ENCODE measurements around the gene NUP160. TPM values are rescaled to one million over a fixed set of nuclear protein-coding genes. Genes with fewer than 3 reads are reported as not detected.
"Not testable (repeated sequence)": the region's sequence is repeated elsewhere in the genome, so short reads cannot be mapped to it uniquely, and the experiment has no call there.

Gene NUP160
- total RNA-seq, 1 donor from 2014 or later: 42.8 TPM

DNA sequence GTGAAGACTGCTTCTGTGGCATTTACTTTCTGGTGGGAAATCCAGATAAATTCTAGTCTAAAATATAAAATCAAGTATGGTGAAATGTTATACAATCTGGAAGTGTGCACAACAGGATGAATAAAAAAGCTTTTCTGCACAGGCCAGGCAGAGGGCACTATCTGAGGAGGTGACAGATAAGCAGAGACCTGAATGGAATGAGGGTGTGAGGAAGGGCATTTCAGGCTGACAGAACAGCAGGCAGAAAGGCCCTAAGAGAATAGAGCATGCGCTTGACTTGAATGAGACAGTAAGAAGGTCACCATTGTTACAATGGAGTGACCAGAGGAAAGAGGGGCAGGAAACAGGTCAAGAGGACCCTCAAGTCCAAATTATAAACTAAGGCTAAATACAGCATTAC is 47.4 kb downstream of the NUP160 start:
- Histone ChIP-seq H3K27me3 (ENCODE audit: control insufficient read depth in 3 of 3, insufficient read depth in 3 of 3, low read length in 3 of 3) (no peaks in the 10 kb centered on the region), H3K4me3 (ENCODE audit: low read length in 3 of 3) (no peak overlapping the region), H3K4me1 (ENCODE audit: control insufficient read depth in 3 of 3, insufficient read depth in 3 of 3, low read length in 3 of 3) (peaks cover 0 to 3% (median 0%) of the 10 kb centered on the region in 3 donors), H3K9ac (ENCODE audit: low read depth in 1 of 3, low read length in 3 of 3) (no peak overlapping the region), H3K36me3 (ENCODE audit: control insufficient read depth in 3 of 3, insufficient read depth in 3 of 3, low read length in 3 of 3) (peaks cover 39 to 62% (median 51%) of the 10 kb centered on the region in 3 donors), H3K27ac (ENCODE audit: low read depth, low read length) (no peak overlapping the region), H3K9me3 (ENCODE audit: control insufficient read depth in 3 of 3, low read length in 3 of 3) (no peaks in the 10 kb centered on the region)

DNA sequence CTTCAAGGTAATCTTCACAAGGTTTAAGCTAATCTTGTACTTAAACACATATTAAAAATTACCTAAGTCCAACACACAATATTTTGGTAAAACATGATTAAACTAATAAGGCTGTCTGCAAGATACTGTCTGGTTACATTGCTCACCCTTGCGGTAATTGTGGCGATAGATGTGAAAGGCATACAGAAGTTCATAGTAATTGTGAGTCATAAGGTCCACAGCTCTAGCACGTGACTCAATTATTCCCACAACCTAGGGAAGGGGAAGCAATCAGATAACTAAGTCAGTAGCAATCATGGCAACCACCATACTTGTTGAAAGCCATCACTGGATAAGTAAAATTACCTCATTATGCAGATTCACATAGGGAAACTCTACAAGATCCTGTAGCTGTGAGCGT is 50.5 kb downstream of the NUP160 start:
- Histone ChIP-seq H3K4me1 (ENCODE audit: control insufficient read depth in 3 of 3, insufficient read depth in 3 of 3, low read length in 3 of 3) (peaks cover 0 to 3% (median 1%) of the 10 kb centered on the region in 3 donors), H3K4me3 (ENCODE audit: low read length in 3 of 3) (no peak overlapping the region), H3K27ac (ENCODE audit: low read depth, low read length) (no peak overlapping the region), H3K27me3 (ENCODE audit: control insufficient read depth in 3 of 3, insufficient read depth in 3 of 3, low read length in 3 of 3) (no peaks in the 10 kb centered on the region), H3K36me3 (ENCODE audit: control insufficient read depth in 3 of 3, insufficient read depth in 3 of 3, low read length in 3 of 3) (peaks cover 38 to 56% (median 47%) of the 10 kb centered on the region in 3 donors), H3K9ac (ENCODE audit: low read depth in 1 of 3, low read length in 3 of 3) (no peak overlapping the region), H3K9me3 (ENCODE audit: control insufficient read depth in 3 of 3, low read length in 3 of 3) (no peaks in the 10 kb centered on the region)

DNA sequence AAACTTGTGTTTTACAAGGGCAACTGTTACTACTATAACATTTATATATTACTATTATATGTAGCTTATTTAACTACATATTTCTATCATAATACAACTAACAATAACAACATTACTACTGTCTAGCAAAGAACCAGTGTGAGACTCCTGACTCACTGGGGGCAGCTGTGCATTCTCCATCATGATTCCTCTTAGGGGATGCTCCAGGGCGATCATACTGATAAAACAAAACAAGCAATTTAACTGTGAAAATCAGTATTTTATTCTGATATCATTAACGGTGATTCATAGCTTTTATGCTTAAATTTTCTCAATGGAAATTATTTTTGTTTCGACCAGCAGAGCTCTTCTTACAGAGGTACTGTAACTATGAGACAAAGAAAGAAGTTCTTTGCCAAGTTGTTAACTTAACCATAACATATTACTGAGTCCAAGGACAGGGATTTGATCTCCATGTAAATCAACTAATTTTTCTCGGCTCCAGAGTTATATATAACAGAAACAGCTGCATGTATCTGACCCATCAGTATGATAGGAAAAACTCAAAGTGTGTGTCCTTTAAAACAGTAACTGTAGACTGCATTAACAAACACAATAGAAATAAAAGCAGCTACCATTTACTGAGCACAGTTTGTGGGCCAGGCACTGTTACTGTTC is 56.2 kb downstream of the NUP160 start:
- H3K27me3 ChIP-seq (ENCODE audit: control insufficient read depth in 3 of 3, insufficient read depth in 3 of 3, low read length in 3 of 3): no peaks in the 10 kb centered on the region
- H3K9me3 ChIP-seq (ENCODE audit: control insufficient read depth in 3 of 3, low read length in 3 of 3): no peaks in the 10 kb centered on the region
- H3K36me3 ChIP-seq (ENCODE audit: control insufficient read depth in 3 of 3, insufficient read depth in 3 of 3, low read length in 3 of 3): peaks cover 7 to 32% (median 22%) of the 10 kb centered on the region in 3 donors
- H3K9ac ChIP-seq (ENCODE audit: low read depth in 1 of 3, low read length in 3 of 3): peak overlapping the region in 1 of 3 donors; percentile 23
- H3K27ac ChIP-seq (ENCODE audit: low read depth, low read length): peak overlapping the region; percentile 48
- H3K4me1 ChIP-seq (ENCODE audit: control insufficient read depth in 3 of 3, insufficient read depth in 3 of 3, low read length in 3 of 3): peaks cover 0 to 13% (median 11%) of the 10 kb centered on the region in 3 donors
- H3K4me3 ChIP-seq (ENCODE audit: low read length in 3 of 3): no peak overlapping the region

DNA sequence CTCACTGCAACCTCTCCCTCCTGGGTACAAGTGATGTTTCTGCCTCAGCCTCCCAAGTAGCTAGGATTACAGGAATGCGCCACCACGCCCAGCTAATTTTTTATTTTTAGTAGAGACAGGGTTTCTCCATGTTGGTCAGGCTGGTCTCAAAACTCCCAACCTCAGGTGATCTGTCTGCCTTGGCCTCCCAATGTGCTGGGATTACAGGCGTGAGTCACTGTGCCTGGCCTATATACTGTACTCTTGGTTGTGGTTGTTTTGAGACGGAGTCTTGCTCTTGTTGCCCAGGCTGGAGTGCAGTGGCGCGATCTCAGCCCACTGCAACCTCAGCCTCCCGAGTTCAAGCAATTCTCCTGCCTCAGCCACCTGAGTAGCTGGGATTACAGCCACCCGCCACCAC is 58.1 kb downstream of the NUP160 start:
- not testable (repeated sequence) for H3K4me3 ChIP-seq (ENCODE audit: low read length in 3 of 3); H3K9me3 ChIP-seq (ENCODE audit: control insufficient read depth in 3 of 3, low read length in 3 of 3); H3K9ac ChIP-seq (ENCODE audit: low read depth in 1 of 3, low read length in 3 of 3); H3K27me3 ChIP-seq (ENCODE audit: control insufficient read depth in 3 of 3, insufficient read depth in 3 of 3, low read length in 3 of 3); H3K27ac ChIP-seq (ENCODE audit: low read depth, low read length)
- H3K4me1 ChIP-seq (ENCODE audit: control insufficient read depth in 3 of 3, insufficient read depth in 3 of 3, low read length in 3 of 3): peaks cover 5 to 18% (median 18%) of the 10 kb centered on the region in 3 donors
- peaks cover 5 to 37% (median 19%) of the 10 kb centered on the region in 3 donors for H3K36me3 ChIP-seq (ENCODE audit: control insufficient read depth in 3 of 3, insufficient read depth in 3 of 3, low read length in 3 of 3)

DNA sequence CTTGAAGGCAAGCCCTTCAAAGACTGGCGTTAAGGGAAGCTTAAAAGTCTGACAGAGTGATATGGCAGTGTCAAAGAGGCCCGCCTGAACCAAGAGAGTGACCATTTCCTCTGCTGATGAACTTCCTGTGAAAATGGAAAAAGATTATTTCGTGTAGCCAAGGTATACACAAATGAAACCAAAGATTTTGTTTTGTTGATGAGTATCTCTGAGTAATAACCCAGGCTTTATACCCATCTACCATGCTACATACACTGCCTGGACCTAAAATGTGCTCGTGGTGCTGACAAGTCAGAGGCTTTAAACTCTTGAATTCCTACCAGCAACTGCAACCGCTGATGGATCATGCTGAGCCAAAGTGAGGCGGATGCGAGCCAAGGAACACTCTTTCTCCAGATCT is 60.0 kb downstream of the NUP160 start:
- H3K27ac ChIP-seq (ENCODE audit: low read depth, low read length): no peak overlapping the region
- H3K36me3 ChIP-seq (ENCODE audit: control insufficient read depth in 3 of 3, insufficient read depth in 3 of 3, low read length in 3 of 3): peaks cover 14 to 45% (median 24%) of the 10 kb centered on the region in 3 donors
- peaks cover 5 to 23% (median 18%) of the 10 kb centered on the region in 3 donors for H3K4me1 ChIP-seq (ENCODE audit: control insufficient read depth in 3 of 3, insufficient read depth in 3 of 3, low read length in 3 of 3)
- H3K27me3 ChIP-seq (ENCODE audit: control insufficient read depth in 3 of 3, insufficient read depth in 3 of 3, low read length in 3 of 3): no peaks in the 10 kb centered on the region
- H3K9ac ChIP-seq (ENCODE audit: low read depth in 1 of 3, low read length in 3 of 3): no peak overlapping the region
- no peaks in the 10 kb centered on the region for H3K9me3 ChIP-seq (ENCODE audit: control insufficient read depth in 3 of 3, low read length in 3 of 3)
- no peak overlapping the region for H3K4me3 ChIP-seq (ENCODE audit: low read length in 3 of 3)

DNA sequence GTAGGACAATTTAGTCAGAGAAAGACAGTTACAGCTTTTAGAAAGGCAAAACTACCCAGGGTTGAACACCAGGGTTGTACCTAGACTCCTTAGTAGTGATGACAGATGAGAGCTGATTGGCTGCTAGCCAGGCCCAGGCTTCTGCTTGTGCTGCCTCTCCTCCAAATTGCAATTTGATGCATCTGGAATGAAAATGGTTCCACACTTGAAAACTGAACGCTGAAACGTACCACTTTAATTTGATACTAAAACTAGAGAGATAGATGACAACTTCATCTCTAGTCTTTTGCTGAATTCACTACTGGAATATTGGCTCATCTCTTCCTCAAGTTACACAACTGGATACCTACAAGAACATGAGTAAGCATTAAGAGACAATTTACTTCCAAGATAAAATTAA is 61.8 kb downstream of the NUP160 start:
- H3K36me3 ChIP-seq (ENCODE audit: control insufficient read depth in 3 of 3, insufficient read depth in 3 of 3, low read length in 3 of 3): peaks cover 17 to 55% (median 35%) of the 10 kb centered on the region in 3 donors
- H3K4me3 ChIP-seq (ENCODE audit: low read length in 3 of 3): no peak overlapping the region
- H3K27ac ChIP-seq (ENCODE audit: low read depth, low read length): no peak overlapping the region

DNA sequence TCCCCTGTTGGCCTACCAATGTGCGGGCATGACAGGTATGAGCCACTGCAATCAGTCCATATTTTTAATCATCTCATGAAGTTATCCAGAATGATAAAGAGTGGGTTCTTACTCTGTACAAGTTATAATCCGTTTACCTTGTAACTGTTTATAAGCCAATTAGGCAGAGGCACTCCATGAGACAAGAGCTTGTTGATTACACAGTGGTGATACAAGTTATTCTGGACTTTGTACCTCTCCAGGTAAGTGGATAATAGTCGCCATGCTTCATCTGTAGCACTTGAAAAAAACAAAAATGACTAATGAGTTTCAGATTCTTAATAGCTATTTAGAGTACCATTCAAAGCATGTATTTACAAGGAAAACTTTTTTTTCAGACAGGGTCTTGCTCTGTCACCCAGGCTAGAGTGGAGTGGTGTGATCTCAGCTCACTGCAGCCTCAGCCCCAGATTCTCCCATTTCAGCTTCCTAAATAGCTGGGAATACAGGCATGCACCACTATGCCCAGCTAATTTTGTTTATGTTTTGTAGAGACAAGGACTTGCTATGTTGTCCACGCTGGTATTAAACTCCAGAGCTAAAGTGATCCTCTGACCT is 63.3 kb downstream of the NUP160 start:
- Histone ChIP-seq H3K9me3 (ENCODE audit: control insufficient read depth in 3 of 3, low read length in 3 of 3) (no peaks in the 10 kb centered on the region), H3K9ac (ENCODE audit: low read depth in 1 of 3, low read length in 3 of 3) (no peak overlapping the region), H3K4me1 (ENCODE audit: control insufficient read depth in 3 of 3, insufficient read depth in 3 of 3, low read length in 3 of 3) (peaks cover 5 to 16% (median 10%) of the 10 kb centered on the region in 3 donors), H3K27ac (ENCODE audit: low read depth, low read length) (no peak overlapping the region), H3K4me3 (ENCODE audit: low read length in 3 of 3) (no peak overlapping the region), H3K36me3 (ENCODE audit: control insufficient read depth in 3 of 3, insufficient read depth in 3 of 3, low read length in 3 of 3) (peaks cover 21 to 53% (median 35%) of the 10 kb centered on the region in 3 donors), H3K27me3 (ENCODE audit: control insufficient read depth in 3 of 3, insufficient read depth in 3 of 3, low read length in 3 of 3) (no peaks in the 10 kb centered on the region)

More for the DNA sequence above, 61.8 kb downstream of the NUP160 start:
- Histone ChIP-seq H3K9ac (ENCODE audit: low read depth in 1 of 3, low read length in 3 of 3) (no peak overlapping the region), H3K4me1 (ENCODE audit: control insufficient read depth in 3 of 3, insufficient read depth in 3 of 3, low read length in 3 of 3) (peaks cover 5 to 16% (median 10%) of the 10 kb centered on the region in 3 donors), H3K27me3 (ENCODE audit: control insufficient read depth in 3 of 3, insufficient read depth in 3 of 3, low read length in 3 of 3) (no peaks in the 10 kb centered on the region), H3K9me3 (ENCODE audit: control insufficient read depth in 3 of 3, low read length in 3 of 3) (no peaks in the 10 kb centered on the region)

DNA sequence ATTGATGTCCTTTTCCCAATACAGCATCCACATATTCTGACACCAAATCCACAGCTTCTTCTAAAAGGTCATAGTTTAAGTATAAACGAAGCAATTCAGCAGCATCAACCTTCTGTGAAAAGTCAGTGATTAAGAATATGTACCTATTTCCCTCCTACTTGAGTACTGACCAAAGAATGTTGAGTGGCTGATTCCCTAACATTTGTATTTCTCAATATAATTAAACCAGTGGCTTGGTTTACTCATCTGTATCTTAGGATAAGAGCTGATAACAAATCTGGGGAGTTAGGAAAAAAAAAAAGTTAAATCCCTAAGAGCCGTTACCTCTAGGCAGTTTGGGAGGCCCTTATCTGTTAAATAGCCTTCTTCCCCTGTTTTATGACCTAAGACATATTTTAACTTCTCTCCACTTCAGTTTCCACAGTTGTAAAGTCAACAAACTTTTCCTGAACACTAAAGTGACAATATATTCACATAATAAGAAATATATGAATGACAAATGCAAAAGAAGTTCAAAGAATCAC is 65.0 kb downstream of the NUP160 start:
- Histone ChIP-seq H3K9ac (ENCODE audit: low read depth in 1 of 3, low read length in 3 of 3) (no peak overlapping the region), H3K9me3 (ENCODE audit: control insufficient read depth in 3 of 3, low read length in 3 of 3) (no peaks in the 10 kb centered on the region), H3K27ac (ENCODE audit: low read depth, low read length) (no peak overlapping the region), H3K4me3 (ENCODE audit: low read length in 3 of 3) (no peak overlapping the region), H3K4me1 (ENCODE audit: control insufficient read depth in 3 of 3, insufficient read depth in 3 of 3, low read length in 3 of 3) (peaks cover 5 to 16% (median 8%) of the 10 kb centered on the region in 3 donors), H3K36me3 (ENCODE audit: control insufficient read depth in 3 of 3, insufficient read depth in 3 of 3, low read length in 3 of 3) (peaks cover 26 to 63% (median 49%) of the 10 kb centered on the region in 3 donors), H3K27me3 (ENCODE audit: control insufficient read depth in 3 of 3, insufficient read depth in 3 of 3, low read length in 3 of 3) (no peaks in the 10 kb centered on the region)

DNA sequence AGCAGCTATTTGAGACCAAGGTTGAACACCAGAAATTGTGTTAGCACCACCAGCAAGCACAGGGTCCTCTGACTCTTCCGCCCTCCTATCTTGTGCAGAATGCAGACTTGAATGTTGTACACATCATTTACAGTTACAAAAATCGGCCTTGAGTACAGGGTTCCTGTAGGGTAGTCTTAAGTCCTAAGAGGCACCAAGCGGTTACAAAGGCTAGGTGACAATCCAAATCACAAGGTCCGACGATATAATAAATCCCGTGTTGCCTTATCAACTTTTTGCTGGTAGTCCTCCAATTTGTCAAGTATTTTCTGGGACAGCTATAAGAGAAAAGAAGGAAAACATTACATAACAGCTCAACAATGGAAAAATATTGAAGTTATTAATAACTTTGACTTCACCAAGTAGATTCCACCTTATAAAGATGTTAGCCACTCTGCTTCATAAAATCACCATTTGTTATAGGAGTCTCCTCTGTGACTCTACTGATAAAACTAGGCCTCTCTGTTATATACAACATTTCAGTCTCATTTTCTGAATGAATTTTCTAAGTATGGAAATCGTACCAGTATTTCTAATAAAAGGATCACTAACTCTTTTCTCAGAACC is 69.2 kb downstream of the NUP160 start:
- no peak overlapping the region for H3K27ac ChIP-seq (ENCODE audit: low read depth, low read length)
- H3K4me1 ChIP-seq (ENCODE audit: control insufficient read depth in 3 of 3, insufficient read depth in 3 of 3, low read length in 3 of 3): peaks cover 0 to 4% (median 0%) of the 10 kb centered on the region in 3 donors
- no peak overlapping the region for H3K9ac ChIP-seq (ENCODE audit: low read depth in 1 of 3, low read length in 3 of 3)
- H3K4me3 ChIP-seq (ENCODE audit: low read length in 3 of 3): no peak overlapping the region
- no peaks in the 10 kb centered on the region for H3K27me3 ChIP-seq (ENCODE audit: control insufficient read depth in 3 of 3, insufficient read depth in 3 of 3, low read length in 3 of 3)
- H3K9me3 ChIP-seq (ENCODE audit: control insufficient read depth in 3 of 3, low read length in 3 of 3): no peaks in the 10 kb centered on the region
- peaks cover 19 to 50% (median 45%) of the 10 kb centered on the region in 3 donors for H3K36me3 ChIP-seq (ENCODE audit: control insufficient read depth in 3 of 3, insufficient read depth in 3 of 3, low read length in 3 of 3)
